K562 (cell line): ENCODE data around the gene CCDC87. TPM values are rescaled to one million over a fixed set of nuclear protein-coding genes. Genes with fewer than 3 reads are reported as not detected.

Experiments
- ATAC-seq: fragments of 200-7000 bp; cut with Tn5 transposase; 3 replicates; pipeline ENCODE4 v1.9.1; 2020; ENCODE audit warnings: moderate library complexity
- BruUV-seq: library from RNA; stranded (reverse); fragments of 400-500 nt; replicated peaks from 2 replicates; lab custom pipeline; 2021; lab: Mats Ljungman, UMichigan
- CTCF ChIA-PET: fragments of 300-600 bp; formaldehyde crosslinking; extraction: SDS; loops from one replicate; lab custom pipeline; 2021; ENCODE audit warnings: low intra/inter-chr PET ratio; lab: Yijun Ruan, JAX
- POLR2A ChIA-PET: fragments of 300-600, 350-650 bp; sonication (Branson Sonifier 250); formaldehyde crosslinking; extraction: SDS; loops from one replicate; lab custom pipeline; 2021; ENCODE audit warnings: antibody characterized with exemption, inconsistent platforms; lab: Yijun Ruan, JAX
- DNase-seq, 4 experiments: peaks; one replicate each; pipeline versions ENCODE4 v3.0.0 to v3.0.0-alpha.2; 2011 to 2018; ENCODE audit warnings: low spot score in 3 of 4, mixed read lengths in 3 of 4; ENCODE audit errors: extremely low read depth in 1 of 4
- FAIRE-seq: peaks from 2 replicates; lab custom pipeline; 2011; peaks lifted over from hg19 to GRCh38; lab: Jason Lieb, UNC
- H2AFZ ChIP-seq: 2 replicates; pipeline ENCODE4 v1.6.0; 2011; ENCODE audit warnings: low read depth, low read length, control low read depth, inconsistent platforms
- H3K27ac ChIP-seq: fragments of 200-600 bp; 3 replicates; pipeline ENCODE4 v1.8.0; 2011; ENCODE audit warnings: low read depth, mild to moderate bottlenecking, control low read depth, inconsistent platforms, low read length, moderate library complexity, mixed read lengths; ENCODE audit errors: extremely low read depth
- H3K27me3 ChIP-seq, 2 experiments: fragments of 300-600 bp in 1 of 2; 2 replicates in 1 of 2; 3 replicates in 1 of 2; pipeline versions ENCODE4 v1.6.0 to v1.8.0; 2011; ENCODE audit warnings: inconsistent platforms in 2 of 2, low read length in 2 of 2, mild to moderate bottlenecking in 1 of 2, mixed read lengths in 1 of 2, moderate library complexity in 1 of 2; ENCODE audit not compliant: control insufficient read depth in 2 of 2, insufficient read depth in 2 of 2
- H3K36me3 ChIP-seq: fragments of 300-600 bp; 3 replicates; pipeline ENCODE4 v1.8.0; 2011; ENCODE audit warnings: mild to moderate bottlenecking, low read length, inconsistent platforms; ENCODE audit not compliant: control insufficient read depth, insufficient read depth
- H3K4me1 ChIP-seq, 2 experiments: fragments of 200-600 bp in 1 of 2; replicated peaks in 1 of 2; 2 replicates in 1 of 2; 3 replicates in 1 of 2; pipeline versions ENCODE4 v1.5.1 to v1.8.0; 2011; ENCODE audit warnings: inconsistent platforms in 2 of 2, low read length in 2 of 2, mild to moderate bottlenecking in 1 of 2, mixed read lengths in 1 of 2, moderate library complexity in 1 of 2; ENCODE audit not compliant: control insufficient read depth in 2 of 2, insufficient read depth in 2 of 2
- H3K4me2 ChIP-seq: 2 replicates; pipeline ENCODE4 v1.6.1; 2011; ENCODE audit warnings: low read length, control low read depth, inconsistent platforms, mixed read lengths; ENCODE audit not compliant: insufficient read depth
- H3K4me3 ChIP-seq: fragments of 200-600 bp; sonication (generic), shearing (Covaris generic); 2 replicates; pipeline ENCODE4 v1.5.1; 2016; ENCODE audit warnings: control low read depth, inconsistent platforms
- H3K79me2 ChIP-seq: fragments of 200-600 bp; 3 replicates; pipeline ENCODE4 v1.8.0; 2011; ENCODE audit warnings: low read length, inconsistent platforms; ENCODE audit not compliant: control insufficient read depth, insufficient read depth
- H3K9ac ChIP-seq, 2 experiments: 2 replicates each; pipeline versions ENCODE4 v1.6.0 to v1.6.1; 2011; ENCODE audit warnings: low read depth in 2 of 2, low read length in 2 of 2, control low read depth in 1 of 2, inconsistent platforms in 1 of 2, mild to moderate bottlenecking in 1 of 2, mixed read lengths in 1 of 2; ENCODE audit not compliant: insufficient read depth in 1 of 2
- H3K9me1 ChIP-seq: one replicate; pipeline ENCODE4 v1.6.0; 2011; ENCODE audit warnings: inconsistent platforms, mild to moderate bottlenecking, low read length, moderate library complexity; ENCODE audit not compliant: control insufficient read depth, insufficient read depth
- H3K9me3 ChIP-seq: replicated peaks from 2 replicates; pipeline ENCODE4 v1.5.1; 2011; ENCODE audit warnings: low read depth, low read length, inconsistent platforms; ENCODE audit not compliant: control insufficient read depth, insufficient read depth
- H4K20me1 ChIP-seq: replicated peaks from 2 replicates; pipeline ENCODE4 v1.6.1; 2011; ENCODE audit warnings: low read length, inconsistent platforms, mixed read lengths; ENCODE audit not compliant: control insufficient read depth, insufficient read depth
- ATF3 ChIP-seq, 2 experiments: fragments of 450-650 bp in 1 of 2; sonication (generic) in 1 of 2; formaldehyde crosslinking in 1 of 2; IDR thresholded peaks in 1 of 2; conservative IDR thresholded peaks in 1 of 2; 2 replicates each; pipeline versions ENCODE4 v1.6.1 to v1.8.1; 2016 to 2023; ENCODE audit warnings: mild to moderate bottlenecking in 2 of 2, moderate library complexity in 2 of 2, inconsistent platforms in 1 of 2, missing genetic modification reagents in 1 of 2
- EGR1 ChIP-seq: fragments of 450-650 bp; conservative IDR thresholded peaks from 2 replicates; pipeline ENCODE4 v1.6.1; 2017; ENCODE audit warnings: mild to moderate bottlenecking
- HNRNPL ChIP-seq: fragments of 200-400 bp; formaldehyde crosslinking; IDR thresholded peaks from 2 replicates; pipeline ENCODE4 v1.6.1; 2017; ENCODE audit warnings: low read depth, mild to moderate bottlenecking, low read length
- PYGO2 ChIP-seq: fragments of 450-650 bp; IDR thresholded peaks from 2 replicates; pipeline ENCODE4 v1.6.1; 2016; ENCODE audit warnings: mild to moderate bottlenecking, missing genetic modification characterization, moderate library complexity, missing compliant biosample characterization
- WGBS: fragments of 100-300 bp; shearing (Covaris generic); methylation state at CpG from one replicate; pipeline ENCODE4 v1.1.6; 2016; ENCODE audit warnings: low coverage, mixed read lengths; ENCODE audit not compliant: insufficient coverage; ENCODE audit errors: missing lambda C conversion rate; 5-methylcytosine and 5-hydroxymethylcytosine counted together
- in situ Hi-C: fragments of 300-500 bp; cut with MboI; formaldehyde crosslinking; loops from 4 replicates; pipeline ENCODE4 v1.15.0; 2018; ENCODE audit warnings: inconsistent platforms, mixed read lengths
- intact Hi-C: fragments of 100-400 bp; cut with micrococcal nuclease; formaldehyde crosslinking; loops from 2 replicates; pipeline ENCODE4 v1.14.2; 2022
- polyA plus RNA-seq, 8 experiments: library from polyadenylated mRNA; depleted of rRNA in 4 of 8; stranded (reverse) in 5 of 8; unstranded in 3 of 8; fragments of >200 nt; fragmentation: Nextera tagmentation in 2 of 8; fragmentation: Illumina TruSeq in 1 of 8; extraction: Ambion mirVana in 2 of 8; extraction: Trizol in 1 of 8; gene quantifications; 2 replicates each; pipeline versions ENCODE4 v1.2.1 to v1.2.3, GENCODE V29; 2011 to 2014; ENCODE audit warnings: inconsistent platforms in 1 of 8, missing spikeins in 1 of 8
- total RNA-seq, 7 experiments: library from RNA; depleted of rRNA in 6 of 7; stranded (reverse); fragments of >200 nt in 6 of 7; fragmentation: Illumina TruSeq in 2 of 7; extraction: Trizol in 2 of 7; gene quantifications; 2 replicates each; pipeline versions ENCODE4 v1.2.1 to v1.2.3, GENCODE V29; 2011 to 2021; ENCODE audit warnings: low replicate concordance in 1 of 7

CCDC87 gene
- total and polyA plus RNA-seq, 9 of the 15 experiments (the other 6 are each of a cell fraction or from before 2014, with no cell fraction given): 0.03 to 0.44 (median 0.15) TPM; not detected in 1

GRCh38 chr11:66580803-66581202 lies 12.1 kb downstream of the CCDC87 start:
- Histone ChIP-seq H3K36me3 (no peaks in the 10 kb centered on the region), H3K4me1 (peaks cover 3 to 5% of the 10 kb centered on the region in 2 experiments; a peak in 2 of 5 replicates), H3K9me3 (peaks cover 3% of the 10 kb centered on the region; the same call in 1 of the 2 replicates), H2AFZ (no peak overlapping the region), H4K20me1 (no peaks in the 10 kb centered on the region), H3K9ac (no peak overlapping the region), H3K4me3 (no peak overlapping the region), H3K4me2 (no peak overlapping the region), H3K79me2 (no peaks in the 10 kb centered on the region), H3K27me3 (no peaks in the 10 kb centered on the region), H3K9me1 (no peaks in the 10 kb centered on the region), H3K27ac (no peak overlapping the region)
- WGBS: 43% methylated on average over 5 of the region's 5 CpGs
- intact Hi-C loops: no loop called here
- ChIA-PET POLR2A (interaction anchor here (0.5 to 1.2 kb wide), 6 partner anchors 32 to 1969 kb away, joined by 3 to 4 read pairs (median 3); no protein-coding TSS in a partner anchor), CTCF (no interaction called here)
- in situ Hi-C loops: no loop called here
- ATAC-seq (no peak), DNase-seq (no peak), FAIRE-seq (no peak)
- TF ChIP-seq ATF3 (IDR thresholded peaks at IDR 0.05): no peak
- TF ChIP-seq ATF3 (CRISPR knock-in tag; conservative IDR thresholded peaks at IDR 0.05): no peak
- no peak for TF ChIP-seq HNRNPL
- no peak for TF ChIP-seq PYGO2 (tag)
- peak; percentile 69 for TF ChIP-seq EGR1
- no TSS peak for BruUV-seq
